K562 (cell line): ENCODE results near the gene CSF1R. TPM values are rescaled to one million over a fixed set of nuclear protein-coding genes. Genes with fewer than 3 reads are reported as not detected.

Source experiments
- CBX3 ChIP-seq, 2 experiments: IDR thresholded peaks; 1 replicate in 1 of 2; 2 replicates in 1 of 2; pipeline ENCODE4 v1.6.1; 2012; ENCODE audit warnings: inconsistent platforms in 2 of 2, low read length in 2 of 2, borderline replicate concordance in 1 of 2, control low read depth in 1 of 2
- EP300 ChIP-seq: IDR thresholded peaks from 2 replicates; pipeline ENCODE4 v1.6.1; 2012; ENCODE audit warnings: low read length, improper control_type of control experiment
- MXD1 ChIP-seq: fragments of 250-450 bp; sonication (Bioruptor Pico); IDR thresholded peaks from 2 replicates; pipeline ENCODE4 v1.8.0; 2021; ENCODE audit warnings: borderline replicate concordance, mild to moderate bottlenecking, moderate library complexity; ENCODE audit not compliant: poor library complexity, severe bottlenecking
- MXI1 ChIP-seq: IDR thresholded peaks from 2 replicates; pipeline ENCODE4 v1.6.1; 2011; ENCODE audit warnings: low read depth, mild to moderate bottlenecking, improper control_type of control experiment, low read length
- NUFIP1 ChIP-seq: fragments of 450-650 bp; IDR thresholded peaks from 2 replicates; pipeline ENCODE4 v1.6.1; 2018; ENCODE audit not compliant: partially characterized antibody
- POLR2H ChIP-seq: IDR thresholded peaks from 2 replicates; pipeline ENCODE4 v1.6.1; 2016; ENCODE audit warnings: missing genetic modification characterization, low read depth, mild to moderate bottlenecking, control low read depth, missing compliant biosample characterization, moderate library complexity
- SETDB1 ChIP-seq: IDR thresholded peaks from one replicate; pipeline ENCODE4 v1.6.1; 2012; ENCODE audit warnings: low read length, control low read depth, inconsistent platforms
- SFPQ ChIP-seq: fragments of 200-400 bp; formaldehyde crosslinking; IDR thresholded peaks from 2 replicates; pipeline ENCODE4 v1.6.1; 2017; ENCODE audit warnings: mild to moderate bottlenecking, low read depth, low read length, moderate library complexity
- SIRT6 ChIP-seq: IDR thresholded peaks from one replicate; pipeline ENCODE4 v1.6.1; 2012; ENCODE audit warnings: low read depth, mild to moderate bottlenecking, control low read depth, inconsistent platforms, low read length, moderate library complexity
- SMARCA5 ChIP-seq: fragments of 450-650 bp; IDR thresholded peaks from 2 replicates; pipeline ENCODE4 v1.6.1; 2016
- SNRNP70 ChIP-seq: fragments of 200-400 bp; formaldehyde crosslinking; optimal IDR thresholded peaks from 2 replicates; pipeline ENCODE3; 2017; ENCODE audit warnings: low read depth, low read length
- THRAP3 ChIP-seq: fragments of 450-650 bp; IDR thresholded peaks from 2 replicates; pipeline ENCODE4 v1.6.1; 2016; ENCODE audit warnings: mild to moderate bottlenecking, inconsistent platforms, borderline replicate concordance
- ZBTB34 ChIP-seq: fragments of 250-450 bp; sonication (Bioruptor Pico); IDR thresholded peaks from 2 replicates; pipeline ENCODE4 v1.8.0; 2021; ENCODE audit warnings: mild to moderate bottlenecking, moderate library complexity
- ZBTB40 ChIP-seq, 2 experiments: fragments of 450-650 bp in 1 of 2; sonication (generic) in 1 of 2; formaldehyde crosslinking in 1 of 2; IDR thresholded peaks; 2 replicates each; pipeline versions ENCODE4 v1.7.1 to v1.9.0; 2016 to 2022; ENCODE audit warnings: inconsistent platforms in 1 of 2, mild to moderate bottlenecking in 1 of 2, missing genetic modification reagents in 1 of 2
- ZFP1 ChIP-seq: fragments of 450-650 bp; formaldehyde crosslinking; IDR thresholded peaks from 2 replicates; pipeline ENCODE4 v1.4.0; 2020; ENCODE audit warnings: mild to moderate bottlenecking, mixed read lengths
- ZNF121 ChIP-seq: sonication (generic); formaldehyde crosslinking; conservative IDR thresholded peaks from 2 replicates; pipeline ENCODE4 v1.8.0; 2022; ENCODE audit warnings: missing genetic modification reagents
- polyA plus RNA-seq, 8 experiments: library from polyadenylated mRNA; depleted of rRNA in 4 of 8; stranded (reverse) in 5 of 8; unstranded in 3 of 8; fragments of >200 nt; fragmentation: Nextera tagmentation in 2 of 8; fragmentation: Illumina TruSeq in 1 of 8; extraction: Ambion mirVana in 2 of 8; extraction: Trizol in 1 of 8; gene quantifications; 2 replicates each; pipeline versions ENCODE4 v1.2.1 to v1.2.3, GENCODE V29; 2011 to 2014; ENCODE audit warnings: inconsistent platforms in 1 of 8, missing spikeins in 1 of 8
- total RNA-seq, 7 experiments: library from RNA; depleted of rRNA in 6 of 7; stranded (reverse); fragments of >200 nt in 6 of 7; fragmentation: Illumina TruSeq in 2 of 7; extraction: Trizol in 2 of 7; gene quantifications; 2 replicates each; pipeline versions ENCODE4 v1.2.1 to v1.2.3, GENCODE V29; 2011 to 2021; ENCODE audit warnings: low replicate concordance in 1 of 7

Gene CSF1R
- total and polyA plus RNA-seq, 9 of the 15 experiments (the other 6 are each of a cell fraction or from before 2014, with no cell fraction given), result 0.03 to 0.64 (median 0.20) TPM; not detected in 6

GRCh38 chr5:150034662-150035061 is 51.7 kb downstream of the CSF1R start (continued):
- TF ChIP-seq ZBTB40 (IDR thresholded peaks at IDR 0.05) (no peak), ZBTB40 (CRISPR knock-in tag; IDR thresholded peaks at IDR 0.05) (no peak), MXI1 (no peak), ZFP1 (CRISPR knock-in tag) (no peak), SMARCA5 (no peak), ZNF121 (CRISPR knock-in tag) (no peak), SETDB1 (no peak), CBX3 (IDR thresholded peaks at IDR 0.05; ENCODE audit: borderline replicate concordance in 1 of 2, low read length in 2 of 2) (no peak), ZBTB34 (CRISPR knock-in tag) (no peak), EP300 (no peak), THRAP3 (no peak), POLR2H (tag) (no peak), SIRT6 (no peak), MXD1 (CRISPR knock-in tag) (no peak), SNRNP70 (no peak), SFPQ (no peak), NUFIP1 (no peak)
